ENCODE data around the gene PRR7.

The PRR7 gene

DNA sequence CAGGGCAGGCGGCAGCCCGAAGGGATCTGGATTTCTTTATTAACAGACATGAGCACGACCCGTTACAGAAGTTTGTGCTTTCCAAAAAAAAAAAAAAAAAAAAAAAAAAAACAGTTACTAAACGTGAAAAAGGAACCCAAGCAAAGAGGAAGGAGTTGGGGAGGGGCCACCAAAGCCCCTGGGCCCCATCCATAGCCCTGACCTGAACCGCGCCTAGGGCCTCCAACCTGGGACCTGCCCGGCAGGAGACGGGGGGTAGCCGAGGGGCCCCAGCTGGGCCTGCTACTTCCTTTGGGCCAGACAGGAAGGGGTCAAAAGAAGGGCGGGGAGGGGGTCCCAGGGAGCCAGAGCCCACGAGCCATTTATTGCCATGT is 10.0 kb downstream of the PRR7 start:
- no peaks in the 10 kb centered on the region for H3K9me3 ChIP-seq (replicated peaks in 1 of 11)
- H3K4me2 ChIP-seq, result peak overlapping the region; percentile 65 to 100 (median 71)
- peak overlapping the region in 1 of 10 experiments; percentile 19; a peak in 2 of 20 replicates for H3K4me3 ChIP-seq
- peak overlapping the region in 2 of 11 experiments; percentile 7 to 21; a peak in 1 of 22 replicates for H3K27ac ChIP-seq
- peaks cover 17 to 48% (median 44%) of the 10 kb centered on the region in 11 experiments; a peak in 21 of 22 replicates for H3K36me3 ChIP-seq
- H3K27me3 ChIP-seq, result 0 out of 22 replicates have a peak, but pooled peaks cover 0 to 9% (median 0%) of the 10 kb centered on the region in 11 experiments
- peak overlapping the region in 5 of 11 experiments; percentile 1 to 48 (median 42); a peak in 6 of 22 replicates for H3K9ac ChIP-seq
- no peak for TF ChIP-seq Cebpa-rat (IDR thresholded peaks at IDR 0.05)
- peaks cover 24 to 87% (median 64%) of the 10 kb centered on the region in 10 experiments for H3K4me1 ChIP-seq
- H4K20me1 ChIP-seq, result peaks cover 5 to 79% (median 62%) of the 10 kb centered on the region in 11 experiments; a peak in 21 of 22 replicates

DNA sequence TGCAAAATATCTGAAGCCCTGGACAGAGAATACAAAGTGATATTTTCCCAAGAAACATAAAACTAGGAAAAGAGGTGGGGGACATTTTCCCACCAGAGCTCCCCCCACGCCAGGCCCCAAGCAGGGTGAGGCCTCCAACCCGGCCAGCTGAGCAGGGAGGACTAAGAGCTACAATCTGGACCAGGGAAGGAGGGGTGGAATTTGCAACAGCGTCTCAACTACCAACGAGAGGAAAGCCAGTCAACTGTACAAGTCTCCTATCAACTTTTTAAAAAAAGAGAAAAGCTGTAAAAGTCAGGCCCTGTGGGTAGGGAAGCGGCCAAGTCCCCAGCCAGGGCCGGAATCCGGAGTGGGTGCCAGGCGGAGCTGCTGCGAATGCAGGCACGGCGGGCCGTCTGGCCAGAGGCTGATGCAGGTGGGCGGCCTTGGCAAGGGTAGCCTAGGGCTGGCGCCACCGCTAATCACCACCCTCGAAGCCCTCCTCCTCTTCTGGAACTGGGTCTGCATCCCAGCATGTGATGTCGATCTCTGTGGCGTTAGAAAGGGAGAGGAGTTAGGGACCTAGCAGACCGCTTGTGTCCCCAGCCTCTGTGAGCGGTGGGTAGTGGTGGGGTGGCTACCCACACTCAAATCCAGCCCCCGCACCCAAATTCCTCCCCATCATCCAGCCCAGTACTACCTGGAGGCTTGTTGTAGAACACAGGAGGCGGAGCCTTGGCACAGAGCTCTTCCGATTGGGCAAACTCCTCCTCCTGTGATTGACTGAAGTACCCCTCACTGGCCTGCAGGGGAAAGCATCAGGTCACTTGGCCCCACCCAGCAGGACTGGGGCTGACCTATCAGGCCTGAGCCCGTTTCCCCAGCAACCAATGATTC is 10.6 kb downstream of the PRR7 start:
- Histone ChIP-seq H3K27ac (peak overlapping the region in 4 of 11 experiments; percentile 7 to 21 (median 12); a peak in 2 of 22 replicates), H3K36me3 (peaks cover 17 to 52% (median 49%) of the 10 kb centered on the region in 11 experiments; a peak in 21 of 22 replicates), H3K4me1 (peaks cover 30 to 87% (median 64%) of the 10 kb centered on the region in 10 experiments), H3K4me3 (no peak overlapping the region; a peak in 1 of 20 replicates), H3K27me3 (0 out of 22 replicates have a peak, but pooled peaks cover 0 to 9% (median 0%) of the 10 kb centered on the region in 11 experiments), H3K4me2 (peak overlapping the region; percentile 65 to 100 (median 71); a peak in 21 of 22 replicates), H4K20me1 (peaks cover 5 to 85% (median 64%) of the 10 kb centered on the region in 11 experiments; a peak in 21 of 22 replicates), H3K9ac (peak overlapping the region in 5 of 11 experiments; percentile 1 to 48 (median 42); a peak in 6 of 22 replicates), H3K9me3 (replicated peaks in 1 of 11) (no peaks in the 10 kb centered on the region)
- TF ChIP-seq Cebpa-rat (IDR thresholded peaks at IDR 0.05), result no peak

- TF ChIP-seq Cebpa-rat (IDR thresholded peaks at IDR 0.05), result no peak
- Histone ChIP-seq H3K9me3 (replicated peaks in 1 of 11) (no peaks in the 10 kb centered on the region), H3K4me3 (no peak overlapping the region), H3K27me3 (0 out of 22 replicates have a peak, but pooled peaks cover 0 to 8% (median 0%) of the 10 kb centered on the region in 11 experiments), H3K27ac (peak overlapping the region in 2 of 11 experiments; percentile 46 to 62; a peak in 4 of 22 replicates), H4K20me1 (peaks cover 5 to 88% (median 62%) of the 10 kb centered on the region in 11 experiments; a peak in 21 of 22 replicates), H3K4me2 (peak overlapping the region in 1 of 11 experiments; percentile 28; a peak in 1 of 22 replicates), H3K4me1 (peaks cover 38 to 87% (median 64%) of the 10 kb centered on the region in 10 experiments), H3K9ac (no peak overlapping the region), H3K36me3 (peaks cover 17 to 56% (median 49%) of the 10 kb centered on the region in 11 experiments; a peak in 21 of 22 replicates)
Observed at GRCh38 chr5:177457852-177458681, 11.5 kb downstream of the PRR7 start.

- Histone ChIP-seq H3K9me3 (replicated peaks in 1 of 11) (no peaks in the 10 kb centered on the region), H3K9ac (0 out of 22 replicates have a peak overlapping the region, but pooled peaks of 1 of the 11 experiments have one; percentile 11), H3K4me1 (peaks cover 34 to 87% (median 64%) of the 10 kb centered on the region in 10 experiments), H3K4me2 (no peak overlapping the region), H3K4me3 (no peak overlapping the region), H3K27ac (peak overlapping the region in 1 of 11 experiments; percentile 9; a peak in 3 of 22 replicates), H4K20me1 (peaks cover 5 to 88% (median 57%) of the 10 kb centered on the region in 11 experiments; a peak in 21 of 22 replicates), H3K36me3 (peaks cover 17 to 64% (median 57%) of the 10 kb centered on the region in 11 experiments; a peak in 21 of 22 replicates), H3K27me3 (no peaks in the 10 kb centered on the region)
- TF ChIP-seq Cebpa-rat (IDR thresholded peaks at IDR 0.05), result no peak
Observed at GRCh38 chr5:177458912-177459350, 12.3 kb downstream of the PRR7 start.

DNA sequence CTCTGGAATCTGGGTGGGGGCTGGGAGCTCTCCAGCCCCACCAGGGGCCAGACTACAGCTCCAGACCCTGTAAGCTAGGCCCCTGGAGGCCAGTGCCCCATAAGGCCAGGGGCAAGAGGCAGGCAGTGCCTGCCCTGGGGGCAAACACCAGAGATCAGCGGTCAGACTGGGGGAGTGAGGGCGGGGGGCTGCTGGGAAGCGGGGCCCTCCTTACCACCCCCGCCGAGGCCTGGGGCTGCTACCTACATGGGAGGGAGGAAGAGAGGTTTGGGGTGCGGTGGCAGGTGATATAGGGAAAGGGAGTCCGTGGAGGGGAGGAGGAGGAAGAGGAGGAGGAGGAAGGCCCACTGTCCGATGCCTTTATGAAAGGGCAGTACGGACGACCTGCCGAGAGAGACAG is 12.7 kb downstream of the PRR7 start:
- Histone ChIP-seq H3K9ac (peak overlapping the region in 3 of 11 experiments; percentile 11 to 29 (median 15); a peak in 2 of 22 replicates), H3K4me3 (no peak overlapping the region), H3K9me3 (replicated peaks in 1 of 11) (no peaks in the 10 kb centered on the region), H3K4me2 (no peak overlapping the region), H3K27me3 (no peaks in the 10 kb centered on the region), H3K4me1 (peaks cover 31 to 84% (median 61%) of the 10 kb centered on the region in 10 experiments), H3K27ac (peak overlapping the region in 3 of 11 experiments; percentile 3 to 32 (median 9); a peak in 3 of 22 replicates), H3K36me3 (peaks cover 17 to 66% (median 57%) of the 10 kb centered on the region in 11 experiments; a peak in 21 of 22 replicates), H4K20me1 (peaks cover 5 to 85% (median 57%) of the 10 kb centered on the region in 11 experiments; a peak in 21 of 22 replicates)
- no peak for TF ChIP-seq Cebpa-rat (IDR thresholded peaks at IDR 0.05)

GRCh38 chr5:177459819-177460628 is 13.4 kb downstream of the PRR7 start:
- TF ChIP-seq Cebpa-rat (IDR thresholded peaks at IDR 0.05), result no peak
- Histone ChIP-seq H3K27me3 (no peaks in the 10 kb centered on the region), H3K36me3 (peaks cover 18 to 72% (median 63%) of the 10 kb centered on the region in 11 experiments), H3K9ac (peak overlapping the region in 6 of 11 experiments; percentile 13 to 41 (median 26); a peak in 5 of 22 replicates), H3K4me1 (peaks cover 31 to 81% (median 58%) of the 10 kb centered on the region in 10 experiments), H3K4me2 (no peak overlapping the region), H4K20me1 (peaks cover 5 to 84% (median 57%) of the 10 kb centered on the region in 11 experiments; a peak in 21 of 22 replicates), H3K4me3 (no peak overlapping the region), H3K9me3 (replicated peaks in 1 of 11) (peaks cover 0 to 2% (median under 1%) of the 10 kb centered on the region in 11 experiments; a peak in 13 of 22 replicates), H3K27ac (peak overlapping the region in 6 of 11 experiments; percentile 3 to 50 (median 30); a peak in 6 of 22 replicates)

DNA sequence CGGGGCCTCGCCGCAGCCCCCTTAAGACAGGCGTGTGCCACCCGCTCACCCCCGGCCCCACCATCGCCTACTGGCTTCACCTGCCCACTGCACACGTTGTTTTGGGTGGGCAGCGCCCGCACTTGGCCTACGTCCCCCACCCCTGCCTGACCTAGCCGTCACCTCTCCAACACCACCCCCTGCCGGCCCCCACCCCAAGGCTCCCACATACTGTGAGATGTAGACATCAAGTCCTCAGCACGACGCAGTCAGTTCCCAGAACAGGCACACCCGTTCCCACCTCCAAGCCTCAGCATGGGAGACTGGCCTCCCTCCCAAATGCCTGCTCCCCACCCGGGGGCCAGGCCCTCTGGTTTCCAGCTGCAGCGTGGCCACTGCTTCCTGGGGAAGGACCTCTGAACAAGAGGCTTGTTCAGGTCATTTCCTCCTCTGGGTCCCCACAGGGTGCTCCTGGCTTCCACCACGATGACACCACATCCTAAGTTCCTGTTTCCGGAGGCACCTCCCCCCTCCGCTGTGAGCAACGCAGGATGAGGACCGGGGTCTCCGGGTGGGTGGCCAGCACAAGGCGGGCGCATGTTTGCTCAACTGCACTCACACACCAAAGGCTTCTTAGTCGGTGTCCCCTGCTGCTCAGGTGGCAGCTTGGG is 15.5 kb downstream of the PRR7 start:
- peak overlapping the region; percentile 67 to 90 (median 81) for H3K4me2 ChIP-seq
- peak overlapping the region in 10 of 11 experiments; percentile 35 to 77 (median 63); a peak in 18 of 22 replicates for H3K9ac ChIP-seq
- peaks cover 5 to 24% (median 21%) of the 10 kb centered on the region in 11 experiments; a peak in 18 of 22 replicates for H3K9me3 ChIP-seq (replicated peaks in 1 of 11)
- H3K27ac ChIP-seq, result peak overlapping the region in 10 of 11 experiments; percentile 0 to 89 (median 75); a peak in 19 of 22 replicates
- no peak for TF ChIP-seq Cebpa-rat (IDR thresholded peaks at IDR 0.05)
- peaks cover 5 to 85% (median 63%) of the 10 kb centered on the region in 11 experiments; a peak in 21 of 22 replicates for H4K20me1 ChIP-seq
- peak overlapping the region in 5 of 10 experiments; percentile 22 to 43 (median 30); a peak in 4 of 20 replicates for H3K4me3 ChIP-seq
- peaks cover 24 to 61% (median 40%) of the 10 kb centered on the region in 10 experiments for H3K4me1 ChIP-seq
- peaks cover 39 to 86% (median 77%) of the 10 kb centered on the region in 11 experiments for H3K36me3 ChIP-seq
- no peaks in the 10 kb centered on the region for H3K27me3 ChIP-seq
